ENCODE results near the gene COLEC11. TPM values are rescaled to one million over a fixed set of nuclear protein-coding genes. Genes with fewer than 3 reads are reported as not detected.
"Not testable (repeated sequence)": the region's sequence is repeated elsewhere in the genome, so short reads cannot be mapped to it uniquely, and the experiment has no call there.

Gene COLEC11
- polyA plus RNA-seq, 1 donor (not counting 4 experiments of a cell fraction or from before 2014, with no cell fraction given) = not detected

- Histone ChIP-seq H3K4me2 (ENCODE audit: control insufficient read depth, extremely low read depth, insufficient read depth, low read depth, low read length) (no peak overlapping the region), H3K36me3 (ENCODE audit: control insufficient read depth in 2 of 2, extremely low read depth in 1 of 2, insufficient read depth in 2 of 2, low read length in 2 of 2) (no peaks in the 10 kb centered on the region), H3K9ac (ENCODE audit: control insufficient read depth, extremely low read depth, insufficient read depth, low read length) (no peak overlapping the region), H3K9me3 (ENCODE audit: control insufficient read depth, low read depth, low read length) (no peaks in the 10 kb centered on the region), H3K27ac (ENCODE audit: control insufficient read depth, insufficient read depth, low read length) (no peak overlapping the region), H3K27me3 (ENCODE audit: control insufficient read depth, extremely low read depth, insufficient read depth, low read length) (no peaks in the 10 kb centered on the region), H3K79me2 (ENCODE audit: control insufficient read depth, insufficient read depth, low read length) (no peaks in the 10 kb centered on the region), H2AFZ (ENCODE audit: control insufficient read depth, low read length) (peak overlapping the region; percentile 4), H3K4me1 (ENCODE audit: control insufficient read depth, extremely low read depth, insufficient read depth, low read length) (peaks cover 14% of the 10 kb centered on the region), H3K9me1 (ENCODE audit: control insufficient read depth, extremely low read depth, insufficient read depth, low read length) (no peaks in the 10 kb centered on the region), H4K20me1 (ENCODE audit: control insufficient read depth, extremely low read depth, insufficient read depth, low read length) (no peaks in the 10 kb centered on the region), H3K4me3 (ENCODE audit: control insufficient read depth in 2 of 3, extremely low read depth in 1 of 3, insufficient read depth in 2 of 3, low read depth in 1 of 3, low read length in 3 of 3) (no peak overlapping the region)
- FAIRE-seq (no peak), DNase-seq (ENCODE audit: low read depth, low spot score) (no peak)
- dilution Hi-C loops (cut with MboI; ENCODE audit: extremely low pct_ligation_motif_present, low sequenced_read_pairs) = no loop called here
- no peak for TF ChIP-seq EZH2 (IDR thresholded peaks at IDR 0.05; ENCODE audit: low read length)
- TF ChIP-seq CTCF (optimal IDR thresholded peaks at IDR 0.05 in 1 of 3, IDR thresholded peaks at IDR 0.05 in 1 of 3, conservative IDR thresholded peaks at IDR 0.05 in 1 of 3; ENCODE audit: extremely low read depth in 1 of 3, insufficient read depth in 2 of 3, low read length in 3 of 3) = no peak
These were observed 24.1 kb downstream of the COLEC11 start for GRCh38 chr2:3619033-3619432.

GRCh38 chr2:3619661-3620060 lies 24.7 kb downstream of the COLEC11 start:
- H3K36me3 ChIP-seq (ENCODE audit: control insufficient read depth in 2 of 2, extremely low read depth in 1 of 2, insufficient read depth in 2 of 2, low read length in 2 of 2); H3K9me3 ChIP-seq (ENCODE audit: control insufficient read depth, low read depth, low read length); dilution Hi-C loops (cut with MboI; ENCODE audit: extremely low pct_ligation_motif_present, low sequenced_read_pairs); H3K79me2 ChIP-seq (ENCODE audit: control insufficient read depth, insufficient read depth, low read length); H3K4me3 ChIP-seq (ENCODE audit: control insufficient read depth in 2 of 3, extremely low read depth in 1 of 3, insufficient read depth in 2 of 3, low read depth in 1 of 3, low read length in 3 of 3); H3K9ac ChIP-seq (ENCODE audit: control insufficient read depth, extremely low read depth, insufficient read depth, low read length); H4K20me1 ChIP-seq (ENCODE audit: control insufficient read depth, extremely low read depth, insufficient read depth, low read length); DNase-seq (ENCODE audit: low read depth, low spot score); FAIRE-seq; H3K9me1 ChIP-seq (ENCODE audit: control insufficient read depth, extremely low read depth, insufficient read depth, low read length); H3K27ac ChIP-seq (ENCODE audit: control insufficient read depth, insufficient read depth, low read length); H2AFZ ChIP-seq (ENCODE audit: control insufficient read depth, low read length); H3K27me3 ChIP-seq (ENCODE audit: control insufficient read depth, extremely low read depth, insufficient read depth, low read length); H3K4me2 ChIP-seq (ENCODE audit: control insufficient read depth, extremely low read depth, insufficient read depth, low read depth, low read length): not testable (repeated sequence)
- H3K4me1 ChIP-seq (ENCODE audit: control insufficient read depth, extremely low read depth, insufficient read depth, low read length) = peaks cover 14% of the 10 kb centered on the region

- no peaks in the 10 kb centered on the region for H3K9me1 ChIP-seq (ENCODE audit: control insufficient read depth, extremely low read depth, insufficient read depth, low read length)
- DNase-seq (ENCODE audit: low read depth, low spot score) = peak; percentile 72
- no peaks in the 10 kb centered on the region for H3K27me3 ChIP-seq (ENCODE audit: control insufficient read depth, extremely low read depth, insufficient read depth, low read length)
- peak overlapping the region; percentile 30 for H3K9ac ChIP-seq (ENCODE audit: control insufficient read depth, extremely low read depth, insufficient read depth, low read length)
- FAIRE-seq = peak; percentile 99
- peak overlapping the region; percentile 62 for H2AFZ ChIP-seq (ENCODE audit: control insufficient read depth, low read length)
- TF ChIP-seq EZH2 (IDR thresholded peaks at IDR 0.05; ENCODE audit: low read length) (no peak), CTCF (optimal IDR thresholded peaks at IDR 0.05 in 1 of 3, IDR thresholded peaks at IDR 0.05 in 1 of 3, conservative IDR thresholded peaks at IDR 0.05 in 1 of 3; ENCODE audit: extremely low read depth in 1 of 3, insufficient read depth in 2 of 3, low read length in 3 of 3) (no peak)
- H3K4me3 ChIP-seq (ENCODE audit: control insufficient read depth in 2 of 3, extremely low read depth in 1 of 3, insufficient read depth in 2 of 3, low read depth in 1 of 3, low read length in 3 of 3) = peak overlapping the region in 2 of 3 experiments; percentile 18 to 35
- H4K20me1 ChIP-seq (ENCODE audit: control insufficient read depth, extremely low read depth, insufficient read depth, low read length) = no peaks in the 10 kb centered on the region
- peaks cover 14% of the 10 kb centered on the region for H3K4me1 ChIP-seq (ENCODE audit: control insufficient read depth, extremely low read depth, insufficient read depth, low read length)
- H3K79me2 ChIP-seq (ENCODE audit: control insufficient read depth, insufficient read depth, low read length) = no peaks in the 10 kb centered on the region
- H3K9me3 ChIP-seq (ENCODE audit: control insufficient read depth, low read depth, low read length) = no peaks in the 10 kb centered on the region
- H3K27ac ChIP-seq (ENCODE audit: control insufficient read depth, insufficient read depth, low read length) = peak overlapping the region; percentile 35
- H3K4me2 ChIP-seq (ENCODE audit: control insufficient read depth, extremely low read depth, insufficient read depth, low read depth, low read length) = peak overlapping the region; percentile 56
- dilution Hi-C loops (cut with MboI; ENCODE audit: extremely low pct_ligation_motif_present, low sequenced_read_pairs) = no loop called here
- no peaks in the 10 kb centered on the region for H3K36me3 ChIP-seq (ENCODE audit: control insufficient read depth in 2 of 2, extremely low read depth in 1 of 2, insufficient read depth in 2 of 2, low read length in 2 of 2)
These were observed 25.9 kb downstream of the COLEC11 start for GRCh38 chr2:3620834-3621233.

Measured in keratinocyte (primary cell).